Panc1 (cell line): Measurements from ENCODE around the gene MSRB1.

Source experiments
- CTCF ChIP-seq: fragments of 450-650 bp; IDR thresholded peaks from 2 replicates; pipeline ENCODE4 v1.5.1; 2017; ENCODE audit warnings: mild to moderate bottlenecking
- POLR2AphosphoS5 ChIP-seq: IDR thresholded peaks from 2 replicates; pipeline ENCODE4 v1.6.1; 2012; ENCODE audit warnings: mild to moderate bottlenecking, low read depth, low read length, moderate library complexity

- TF ChIP-seq CTCF (no peak), POLR2AphosphoS5 (no peak)
Observed at GRCh38 chr16:1907226-1907860, 35.7 kb downstream of the MSRB1 start.
